GM19351 (cell line): ENCODE results near the gene KRT38.
"Not testable (repeated sequence)": the region's sequence is repeated elsewhere in the genome, so short reads cannot be mapped to it uniquely, and the experiment has no call there.

Experiments
- ATAC-seq: cut with Tn5 transposase; IDR thresholded peaks from one replicate; pipeline ENCODE4 v1.9.1; 2021; ENCODE audit warnings: mild to moderate bottlenecking, moderate library complexity; ENCODE audit not compliant: unreplicated experiment

Gene KRT38

GRCh38 chr17:41396996-41397660 is 43.7 kb downstream of the KRT38 start, which contains the start of gene KRT31:
TSS of gene KRT31 (minus strand) at chr17:41397608. CDS start at chr17:41397539, 69 bp downstream.
- ATAC-seq = no peak

DNA sequence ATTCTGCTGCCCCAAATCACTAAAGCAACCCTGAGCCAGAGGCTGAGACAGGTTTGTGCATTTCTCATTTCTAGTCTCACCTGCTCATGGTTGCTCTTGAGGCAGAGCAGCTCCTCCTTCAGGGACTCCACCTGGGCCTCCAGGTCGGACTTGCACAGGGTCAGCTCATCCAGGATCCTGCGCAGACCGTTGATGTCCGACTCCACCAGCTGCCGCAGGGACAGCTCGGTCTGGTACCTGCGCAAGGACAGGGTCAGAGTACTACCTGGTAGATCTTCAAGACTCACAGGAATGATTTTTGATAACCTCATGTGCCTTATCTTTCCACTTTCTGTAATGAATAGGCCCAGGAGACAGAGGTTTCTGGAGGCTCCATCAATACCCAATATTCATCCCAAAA is 44.4 kb downstream of the KRT38 start:
- no peak for ATAC-seq

DNA sequence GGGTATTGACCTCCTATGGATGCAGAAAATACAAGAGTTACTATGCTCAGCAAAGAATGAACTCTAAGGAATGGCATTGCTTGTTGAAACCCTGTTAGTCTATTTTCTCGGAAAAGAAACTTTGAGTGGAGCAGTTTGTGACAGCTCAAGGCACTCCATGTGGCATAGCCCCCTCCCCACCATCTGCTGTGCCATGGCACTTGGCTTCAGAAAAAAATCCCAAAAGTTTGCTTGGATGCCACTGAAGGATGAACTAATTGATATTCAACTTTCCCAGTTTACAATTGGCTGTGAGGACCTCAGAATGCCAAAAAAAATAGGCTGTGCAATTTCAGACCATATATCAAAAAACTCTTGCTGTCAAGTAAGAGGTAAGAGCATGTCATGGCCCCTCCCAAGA is 45.2 kb downstream of the KRT38 start:
- no peak for ATAC-seq

DNA sequence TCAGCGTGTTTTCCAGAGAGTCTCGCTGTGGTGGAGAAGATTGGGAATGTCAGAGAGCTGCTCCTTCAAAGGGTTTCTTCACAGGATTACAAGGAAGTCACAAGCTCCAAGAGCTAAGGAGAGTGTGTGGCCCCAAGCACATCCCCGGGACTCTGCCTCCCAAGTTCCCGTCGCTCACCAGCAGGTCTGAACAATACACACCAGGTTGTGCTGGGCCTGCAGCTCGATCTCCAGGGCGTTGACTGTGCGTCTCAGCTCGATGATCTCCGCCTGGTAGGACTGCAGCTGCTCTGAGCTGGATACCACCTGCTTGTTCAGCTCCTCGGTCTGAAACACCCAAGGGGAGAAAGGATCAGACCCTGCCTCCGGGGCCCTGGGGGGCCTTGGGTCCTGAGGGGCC is 45.7 kb downstream of the KRT38 start:
- ATAC-seq = not testable (repeated sequence)

DNA sequence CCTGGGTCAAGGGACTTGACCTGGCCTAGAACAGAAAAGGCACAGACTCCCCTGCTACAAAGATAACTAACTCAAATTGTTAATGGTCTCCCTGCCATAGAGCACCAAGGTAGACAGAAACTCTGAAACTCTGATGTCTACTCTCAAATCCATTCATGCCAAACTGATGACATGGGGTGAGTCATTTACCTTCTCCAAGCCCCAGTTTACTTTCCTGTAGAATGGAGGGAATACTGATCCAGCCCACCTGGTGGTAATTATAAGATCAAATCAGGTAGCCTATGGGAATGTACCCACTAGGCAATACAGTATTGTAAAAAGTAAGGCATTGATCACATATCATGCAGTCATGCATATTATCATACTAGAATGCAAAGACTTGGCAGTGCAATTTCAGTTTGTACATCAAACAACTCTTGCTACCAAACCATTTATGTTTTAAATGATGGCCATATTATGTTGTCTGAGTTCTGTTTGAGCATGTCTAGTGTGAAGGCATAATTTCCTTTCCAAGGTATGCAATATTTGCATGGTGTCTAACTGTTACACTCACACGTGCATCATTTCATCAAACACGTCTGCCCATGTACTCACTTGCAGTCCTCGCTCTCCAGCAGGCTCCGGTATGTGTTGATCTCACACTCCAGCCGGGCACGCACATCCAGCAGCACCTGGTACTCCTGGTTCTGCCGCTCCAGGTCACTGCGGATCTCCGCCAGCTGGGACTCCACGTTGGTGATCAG is 46.4 kb downstream of the KRT38 start:
- ATAC-seq = no peak

- ATAC-seq = no peak
These were observed 47.0 kb downstream of the KRT38 start for GRCh38 chr17:41393826-41394225.

- ATAC-seq = no peak
These were observed 47.5 kb downstream of the KRT38 start for GRCh38 chr17:41393294-41393693.

GRCh38 chr17:41392278-41392677 is 48.5 kb downstream of the KRT38 start:
- ATAC-seq = no peak

DNA sequence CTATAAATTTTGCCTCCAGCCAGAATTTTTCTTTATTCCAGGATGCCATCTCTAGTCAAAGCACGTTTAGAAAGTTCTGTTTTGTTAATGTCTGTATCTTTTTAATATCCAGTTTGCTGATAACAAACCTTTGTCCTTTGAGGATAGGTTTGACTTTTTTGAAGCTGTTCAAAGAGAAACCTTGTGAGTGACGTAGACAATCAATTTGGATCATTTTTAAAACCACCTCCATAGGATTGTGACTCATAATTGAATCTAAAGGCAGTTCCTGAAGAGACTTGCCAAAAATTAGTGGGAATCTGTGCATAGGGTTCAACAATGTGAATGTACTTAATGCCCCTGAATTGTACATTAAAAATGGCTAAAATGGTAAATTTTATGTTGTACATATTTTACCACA is 49.2 kb downstream of the KRT38 start:
- no peak for ATAC-seq

DNA sequence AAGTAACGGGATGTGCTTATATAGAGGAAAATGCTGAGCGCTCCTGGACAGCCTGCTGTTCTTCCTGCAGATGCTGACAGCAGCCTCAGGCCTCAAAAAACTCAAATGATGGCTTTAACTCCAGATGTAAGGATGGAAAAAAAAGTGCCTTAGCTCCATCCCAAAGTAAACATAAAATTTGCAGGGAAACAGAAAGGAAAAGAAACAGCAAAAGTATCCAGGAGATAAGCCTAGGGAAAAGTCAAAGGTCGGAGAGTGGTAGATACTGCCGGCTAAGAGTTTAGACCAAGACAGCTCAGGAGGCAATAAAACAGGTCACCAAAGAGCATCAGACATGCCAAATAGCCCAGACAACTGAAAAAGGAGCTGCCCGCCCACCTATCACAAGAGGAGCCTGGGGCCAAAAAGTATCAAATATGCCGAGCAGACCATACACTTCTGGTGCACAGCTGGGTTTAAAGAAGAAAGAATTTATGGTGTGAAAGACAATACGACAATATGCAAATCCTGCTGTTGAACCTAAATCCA is 50.3 kb downstream of the KRT38 start:
- ATAC-seq = no peak

- ATAC-seq = no peak
These were observed 53.1 kb downstream of the KRT38 start for GRCh38 chr17:41387670-41388069.

DNA sequence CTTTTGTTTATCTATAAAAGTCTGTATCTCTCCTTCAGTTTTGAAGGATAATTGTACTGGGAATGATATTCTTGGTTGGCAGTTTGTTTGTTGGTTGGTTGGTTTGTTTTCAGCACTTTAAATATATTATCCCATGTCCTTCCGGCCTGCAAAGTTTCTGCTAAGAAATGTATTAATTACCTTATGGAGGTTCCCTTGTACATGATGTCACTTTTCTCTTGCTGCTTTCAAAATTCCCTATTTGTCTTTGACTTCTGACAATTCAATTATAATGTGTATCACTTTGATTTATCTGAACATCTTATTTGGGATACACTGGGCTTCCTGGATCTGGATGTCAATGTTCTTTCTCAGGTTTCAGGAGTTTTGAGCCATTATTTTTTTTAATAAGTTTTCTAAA is 54.6 kb downstream of the KRT38 start:
- ATAC-seq = no peak
